ENCODE data around the gene VAPA. TPM values are rescaled to one million over a fixed set of nuclear protein-coding genes. Genes with fewer than 3 reads are reported as not detected.
"Not testable (repeated sequence)": the region's sequence is repeated elsewhere in the genome, so short reads cannot be mapped to it uniquely, and the experiment has no call there.

The VAPA gene
- total RNA-seq, 1 experiment from 2014 or later: 137 TPM

DNA sequence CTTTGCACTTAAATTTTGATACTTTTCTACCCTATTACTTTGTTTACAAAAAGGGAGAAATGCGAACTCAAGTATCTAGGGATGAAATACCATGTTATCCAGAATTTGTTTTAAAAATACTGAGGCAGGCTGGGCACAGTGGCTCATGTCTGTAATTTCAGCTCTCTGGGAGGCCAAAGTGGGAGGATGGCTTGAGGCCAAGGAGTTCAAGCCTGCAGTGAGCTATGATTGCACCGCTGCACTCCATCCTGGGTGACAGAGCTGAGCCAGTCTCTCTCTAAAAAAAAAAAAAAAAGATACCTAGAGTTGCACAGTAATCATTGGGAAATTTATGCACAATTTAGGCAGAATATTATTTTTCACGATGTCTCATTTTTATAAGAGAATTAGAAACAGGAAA is 12.4 kb upstream of the VAPA start:
- TF ChIP-seq SMAD3 (CRISPR knock-in tag; IDR thresholded peaks at IDR 0.05; ENCODE audit: borderline replicate concordance) (no peak), CREM (CRISPR knock-in tag; IDR thresholded peaks at IDR 0.05) (no peak), GTF2I (CRISPR knock-in tag; conservative IDR thresholded peaks at IDR 0.05) (no peak), GRHL2 (CRISPR knock-in tag; IDR thresholded peaks at IDR 0.05; ENCODE audit: insufficient replicate concordance, severe bottlenecking) (no peak), ATF1 (CRISPR knock-in tag; IDR thresholded peaks at IDR 0.05) (no peak)
- TF ChIP-seq, protein P1, sequence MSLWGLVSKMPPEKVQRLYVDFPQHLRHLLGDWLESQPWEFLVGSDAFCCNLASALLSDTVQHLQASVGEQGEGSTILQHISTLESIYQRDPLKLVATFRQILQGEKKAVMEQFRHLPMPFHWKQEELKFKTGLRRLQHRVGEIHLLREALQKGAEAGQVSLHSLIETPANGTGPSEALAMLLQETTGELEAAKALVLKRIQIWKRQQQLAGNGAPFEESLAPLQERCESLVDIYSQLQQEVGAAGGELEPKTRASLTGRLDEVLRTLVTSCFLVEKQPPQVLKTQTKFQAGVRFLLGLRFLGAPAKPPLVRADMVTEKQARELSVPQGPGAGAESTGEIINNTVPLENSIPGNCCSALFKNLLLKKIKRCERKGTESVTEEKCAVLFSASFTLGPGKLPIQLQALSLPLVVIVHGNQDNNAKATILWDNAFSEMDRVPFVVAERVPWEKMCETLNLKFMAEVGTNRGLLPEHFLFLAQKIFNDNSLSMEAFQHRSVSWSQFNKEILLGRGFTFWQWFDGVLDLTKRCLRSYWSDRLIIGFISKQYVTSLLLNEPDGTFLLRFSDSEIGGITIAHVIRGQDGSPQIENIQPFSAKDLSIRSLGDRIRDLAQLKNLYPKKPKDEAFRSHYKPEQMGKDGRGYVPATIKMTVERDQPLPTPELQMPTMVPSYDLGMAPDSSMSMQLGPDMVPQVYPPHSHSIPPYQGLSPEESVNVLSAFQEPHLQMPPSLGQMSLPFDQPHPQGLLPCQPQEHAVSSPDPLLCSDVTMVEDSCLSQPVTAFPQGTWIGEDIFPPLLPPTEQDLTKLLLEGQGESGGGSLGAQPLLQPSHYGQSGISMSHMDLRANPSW (CRISPR knock-in tag; conservative IDR thresholded peaks at IDR 0.05; ENCODE audit: low read depth): no peak
- TF ChIP-seq, protein P2, sequence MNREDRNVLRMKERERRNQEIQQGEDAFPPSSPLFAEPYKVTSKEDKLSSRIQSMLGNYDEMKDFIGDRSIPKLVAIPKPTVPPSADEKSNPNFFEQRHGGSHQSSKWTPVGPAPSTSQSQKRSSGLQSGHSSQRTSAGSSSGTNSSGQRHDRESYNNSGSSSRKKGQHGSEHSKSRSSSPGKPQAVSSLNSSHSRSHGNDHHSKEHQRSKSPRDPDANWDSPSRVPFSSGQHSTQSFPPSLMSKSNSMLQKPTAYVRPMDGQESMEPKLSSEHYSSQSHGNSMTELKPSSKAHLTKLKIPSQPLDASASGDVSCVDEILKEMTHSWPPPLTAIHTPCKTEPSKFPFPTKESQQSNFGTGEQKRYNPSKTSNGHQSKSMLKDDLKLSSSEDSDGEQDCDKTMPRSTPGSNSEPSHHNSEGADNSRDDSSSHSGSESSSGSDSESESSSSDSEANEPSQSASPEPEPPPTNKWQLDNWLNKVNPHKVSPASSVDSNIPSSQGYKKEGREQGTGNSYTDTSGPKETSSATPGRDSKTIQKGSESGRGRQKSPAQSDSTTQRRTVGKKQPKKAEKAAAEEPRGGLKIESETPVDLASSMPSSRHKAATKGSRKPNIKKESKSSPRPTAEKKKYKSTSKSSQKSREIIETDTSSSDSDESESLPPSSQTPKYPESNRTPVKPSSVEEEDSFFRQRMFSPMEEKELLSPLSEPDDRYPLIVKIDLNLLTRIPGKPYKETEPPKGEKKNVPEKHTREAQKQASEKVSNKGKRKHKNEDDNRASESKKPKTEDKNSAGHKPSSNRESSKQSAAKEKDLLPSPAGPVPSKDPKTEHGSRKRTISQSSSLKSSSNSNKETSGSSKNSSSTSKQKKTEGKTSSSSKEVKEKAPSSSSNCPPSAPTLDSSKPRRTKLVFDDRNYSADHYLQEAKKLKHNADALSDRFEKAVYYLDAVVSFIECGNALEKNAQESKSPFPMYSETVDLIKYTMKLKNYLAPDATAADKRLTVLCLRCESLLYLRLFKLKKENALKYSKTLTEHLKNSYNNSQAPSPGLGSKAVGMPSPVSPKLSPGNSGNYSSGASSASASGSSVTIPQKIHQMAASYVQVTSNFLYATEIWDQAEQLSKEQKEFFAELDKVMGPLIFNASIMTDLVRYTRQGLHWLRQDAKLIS (CRISPR knock-in tag; IDR thresholded peaks at IDR 0.05; ENCODE audit: borderline replicate concordance): no peak
- TF ChIP-seq, protein P3, sequence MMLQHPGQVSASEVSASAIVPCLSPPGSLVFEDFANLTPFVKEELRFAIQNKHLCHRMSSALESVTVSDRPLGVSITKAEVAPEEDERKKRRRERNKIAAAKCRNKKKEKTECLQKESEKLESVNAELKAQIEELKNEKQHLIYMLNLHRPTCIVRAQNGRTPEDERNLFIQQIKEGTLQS (CRISPR knock-in tag; conservative IDR thresholded peaks at IDR 0.05): no peak
- TF ChIP-seq, protein P4, sequence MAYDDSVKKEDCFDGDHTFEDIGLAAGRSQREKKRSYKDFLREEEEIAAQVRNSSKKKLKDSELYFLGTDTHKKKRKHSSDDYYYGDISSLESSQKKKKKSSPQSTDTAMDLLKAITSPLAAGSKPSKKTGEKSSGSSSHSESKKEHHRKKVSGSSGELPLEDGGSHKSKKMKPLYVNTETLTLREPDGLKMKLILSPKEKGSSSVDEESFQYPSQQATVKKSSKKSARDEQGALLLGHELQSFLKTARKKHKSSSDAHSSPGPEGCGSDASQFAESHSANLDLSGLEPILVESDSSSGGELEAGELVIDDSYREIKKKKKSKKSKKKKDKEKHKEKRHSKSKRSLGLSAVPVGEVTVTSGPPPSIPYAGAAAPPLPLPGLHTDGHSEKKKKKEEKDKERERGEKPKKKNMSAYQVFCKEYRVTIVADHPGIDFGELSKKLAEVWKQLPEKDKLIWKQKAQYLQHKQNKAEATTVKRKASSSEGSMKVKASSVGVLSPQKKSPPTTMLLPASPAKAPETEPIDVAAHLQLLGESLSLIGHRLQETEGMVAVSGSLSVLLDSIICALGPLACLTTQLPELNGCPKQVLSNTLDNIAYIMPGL (CRISPR knock-in tag; IDR thresholded peaks at IDR 0.05): no peak
- POLR2A ChIA-PET: no interaction called here
- H3K27ac Mint-ChIP-seq: no peak overlapping the region
- no peaks in the 10 kb centered on the region; the same call in 1 of the 2 replicates for H3K27me3 Mint-ChIP-seq (ENCODE audit: low read depth)
- no peaks in the 10 kb centered on the region for H3K9me3 Mint-ChIP-seq
- H3K36me3 Mint-ChIP-seq: no peaks in the 10 kb centered on the region
- H3K4me3 Mint-ChIP-seq: no peak overlapping the region
- CTCF ChIA-PET: no interaction called here
- peaks cover 20% of the 10 kb centered on the region for H3K4me1 Mint-ChIP-seq
- ATAC-seq: no peak
- DNase-seq (ENCODE audit: low spot score): no peak

DNA sequence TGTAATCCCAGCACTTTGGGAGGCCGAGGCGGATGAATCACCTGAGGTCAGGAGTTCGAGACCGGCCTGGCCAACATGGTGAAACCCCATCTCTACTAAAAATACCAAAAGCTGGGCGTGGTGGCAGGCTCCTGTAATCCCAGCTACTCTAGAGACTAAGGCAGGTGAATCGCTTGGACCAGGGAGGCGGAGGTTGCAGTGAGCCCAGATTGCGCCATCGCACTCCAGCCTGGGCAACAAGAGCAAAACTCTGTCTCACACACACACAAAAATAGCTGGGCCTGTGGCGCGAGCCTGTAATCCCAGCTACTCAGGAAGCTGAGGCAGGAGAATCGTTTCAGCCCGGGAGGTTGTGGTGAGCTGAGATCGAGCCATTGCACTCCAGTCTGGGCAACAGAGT is 11.6 kb upstream of the VAPA start:
- H3K36me3 Mint-ChIP-seq; POLR2A ChIA-PET; DNase-seq (ENCODE audit: low spot score); H3K4me3 Mint-ChIP-seq; ATAC-seq; H3K9me3 Mint-ChIP-seq; H3K27ac Mint-ChIP-seq; CTCF ChIA-PET; H3K27me3 Mint-ChIP-seq (ENCODE audit: low read depth): not testable (repeated sequence)
- peaks cover 20% of the 10 kb centered on the region for H3K4me1 Mint-ChIP-seq

DNA sequence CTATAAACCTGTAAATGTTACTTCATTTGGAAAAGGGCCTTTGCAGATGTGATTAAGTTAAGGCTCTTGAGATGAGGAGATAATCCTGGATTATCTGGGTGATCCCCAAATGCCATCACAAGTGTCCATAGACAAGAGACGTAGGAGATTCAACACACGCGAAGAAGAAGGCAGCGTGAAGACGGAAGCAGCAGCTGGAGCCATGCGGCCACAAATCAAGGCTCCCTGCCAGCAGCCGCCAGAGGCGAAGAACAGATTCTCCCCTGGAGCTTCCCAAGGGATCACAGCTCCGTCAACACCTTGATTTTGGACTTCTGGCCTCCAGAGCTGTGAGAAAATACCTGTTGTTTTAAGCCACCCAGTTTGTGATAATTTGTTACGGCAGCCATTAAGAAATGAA is 11.0 kb upstream of the VAPA start:
- H3K4me3 Mint-ChIP-seq: no peak overlapping the region
- ChIA-PET POLR2A (no interaction called here), CTCF (no interaction called here)
- H3K9me3 Mint-ChIP-seq: no peaks in the 10 kb centered on the region
- ATAC-seq (no peak), DNase-seq (ENCODE audit: low spot score) (no peak)
- no peak overlapping the region for H3K27ac Mint-ChIP-seq
- H3K27me3 Mint-ChIP-seq (ENCODE audit: low read depth): no peaks in the 10 kb centered on the region; the same call in 1 of the 2 replicates
- no peaks in the 10 kb centered on the region for H3K36me3 Mint-ChIP-seq
- H3K4me1 Mint-ChIP-seq: peaks cover 20% of the 10 kb centered on the region
- no peak for TF ChIP-seq SOX15 (CRISPR knock-in tag; IDR thresholded peaks at IDR 0.05)
- TF ChIP-seq, protein P5, sequence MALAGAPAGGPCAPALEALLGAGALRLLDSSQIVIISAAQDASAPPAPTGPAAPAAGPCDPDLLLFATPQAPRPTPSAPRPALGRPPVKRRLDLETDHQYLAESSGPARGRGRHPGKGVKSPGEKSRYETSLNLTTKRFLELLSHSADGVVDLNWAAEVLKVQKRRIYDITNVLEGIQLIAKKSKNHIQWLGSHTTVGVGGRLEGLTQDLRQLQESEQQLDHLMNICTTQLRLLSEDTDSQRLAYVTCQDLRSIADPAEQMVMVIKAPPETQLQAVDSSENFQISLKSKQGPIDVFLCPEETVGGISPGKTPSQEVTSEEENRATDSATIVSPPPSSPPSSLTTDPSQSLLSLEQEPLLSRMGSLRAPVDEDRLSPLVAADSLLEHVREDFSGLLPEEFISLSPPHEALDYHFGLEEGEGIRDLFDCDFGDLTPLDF (CRISPR knock-in tag; IDR thresholded peaks at IDR 0.05): no peak
- TF ChIP-seq, protein P6, sequence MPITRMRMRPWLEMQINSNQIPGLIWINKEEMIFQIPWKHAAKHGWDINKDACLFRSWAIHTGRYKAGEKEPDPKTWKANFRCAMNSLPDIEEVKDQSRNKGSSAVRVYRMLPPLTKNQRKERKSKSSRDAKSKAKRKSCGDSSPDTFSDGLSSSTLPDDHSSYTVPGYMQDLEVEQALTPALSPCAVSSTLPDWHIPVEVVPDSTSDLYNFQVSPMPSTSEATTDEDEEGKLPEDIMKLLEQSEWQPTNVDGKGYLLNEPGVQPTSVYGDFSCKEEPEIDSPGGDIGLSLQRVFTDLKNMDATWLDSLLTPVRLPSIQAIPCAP (CRISPR knock-in tag; IDR thresholded peaks at IDR 0.05): no peak
- no peak for TF ChIP-seq FOXP1 (CRISPR knock-in tag; IDR thresholded peaks at IDR 0.05; ENCODE audit: borderline replicate concordance)
- no peak for TF ChIP-seq ZNF232 (CRISPR knock-in tag; IDR thresholded peaks at IDR 0.05)
- no peak for TF ChIP-seq ZNF423 (CRISPR knock-in tag; IDR thresholded peaks at IDR 0.05)
- no peak for TF ChIP-seq TCF7 (CRISPR knock-in tag; IDR thresholded peaks at IDR 0.05; ENCODE audit: low read depth)
- TF ChIP-seq IRF2 (CRISPR knock-in tag; IDR thresholded peaks at IDR 0.05; ENCODE audit: borderline replicate concordance, low read depth): no peak
- TF ChIP-seq NFYB (CRISPR knock-in tag; conservative IDR thresholded peaks at IDR 0.05; ENCODE audit: low read depth): no peak
- TF ChIP-seq, protein P7, sequence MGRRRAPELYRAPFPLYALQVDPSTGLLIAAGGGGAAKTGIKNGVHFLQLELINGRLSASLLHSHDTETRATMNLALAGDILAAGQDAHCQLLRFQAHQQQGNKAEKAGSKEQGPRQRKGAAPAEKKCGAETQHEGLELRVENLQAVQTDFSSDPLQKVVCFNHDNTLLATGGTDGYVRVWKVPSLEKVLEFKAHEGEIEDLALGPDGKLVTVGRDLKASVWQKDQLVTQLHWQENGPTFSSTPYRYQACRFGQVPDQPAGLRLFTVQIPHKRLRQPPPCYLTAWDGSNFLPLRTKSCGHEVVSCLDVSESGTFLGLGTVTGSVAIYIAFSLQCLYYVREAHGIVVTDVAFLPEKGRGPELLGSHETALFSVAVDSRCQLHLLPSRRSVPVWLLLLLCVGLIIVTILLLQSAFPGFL (CRISPR knock-in tag; IDR thresholded peaks at IDR 0.05; ENCODE audit: borderline replicate concordance): no peak
- TF ChIP-seq ZNF219 (CRISPR knock-in tag; IDR thresholded peaks at IDR 0.05; ENCODE audit: borderline replicate concordance): no peak
